C1 segment of cervical spinal cord (tissue), 14 donors: ENCODE data around the gene COL25A1.
"Not testable (repeated sequence)": the region's sequence is repeated elsewhere in the genome, so short reads cannot be mapped to it uniquely, and the experiment has no call there.

ENCODE experiments used
- DNase-seq, 14 donors: peaks; one replicate each; lab custom pipeline; 2025; lab: John Stamatoyannopoulos, UW

The COL25A1 gene

DNA sequence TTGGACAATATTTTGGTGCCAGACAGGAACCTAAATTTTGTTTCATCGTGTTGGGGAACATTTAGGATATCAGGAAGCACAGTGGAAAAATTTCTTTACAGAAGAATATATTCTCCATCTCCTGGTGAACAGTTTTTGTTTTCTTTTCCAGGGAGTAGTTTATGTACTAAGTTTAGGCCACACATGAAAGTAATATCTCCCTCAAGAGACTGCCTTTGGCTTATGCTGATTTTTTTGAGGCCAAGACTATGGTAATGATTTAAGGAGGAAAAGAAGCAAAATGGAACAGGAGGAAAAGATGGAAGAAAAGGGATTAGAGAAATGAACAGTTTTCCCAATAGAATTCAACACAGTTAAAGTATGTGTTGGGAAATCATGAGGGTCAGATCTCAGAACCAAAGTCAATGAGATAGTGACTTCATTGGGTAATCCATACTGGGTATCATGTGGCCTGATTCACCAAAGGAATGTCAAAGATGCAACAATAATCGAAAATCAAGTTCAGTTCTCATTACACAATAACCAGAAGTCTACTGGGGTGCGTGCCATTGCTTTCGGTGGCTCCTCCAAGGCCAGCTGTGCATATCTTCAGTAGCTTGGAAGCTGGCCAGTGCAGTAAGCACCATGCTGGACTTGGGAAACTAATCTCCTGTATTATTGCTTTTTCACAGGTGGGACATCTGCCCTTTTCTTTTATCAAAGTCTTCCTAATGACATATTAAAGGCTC is 234.8 kb downstream of the COL25A1 start:
- DNase-seq: no peak

DNA sequence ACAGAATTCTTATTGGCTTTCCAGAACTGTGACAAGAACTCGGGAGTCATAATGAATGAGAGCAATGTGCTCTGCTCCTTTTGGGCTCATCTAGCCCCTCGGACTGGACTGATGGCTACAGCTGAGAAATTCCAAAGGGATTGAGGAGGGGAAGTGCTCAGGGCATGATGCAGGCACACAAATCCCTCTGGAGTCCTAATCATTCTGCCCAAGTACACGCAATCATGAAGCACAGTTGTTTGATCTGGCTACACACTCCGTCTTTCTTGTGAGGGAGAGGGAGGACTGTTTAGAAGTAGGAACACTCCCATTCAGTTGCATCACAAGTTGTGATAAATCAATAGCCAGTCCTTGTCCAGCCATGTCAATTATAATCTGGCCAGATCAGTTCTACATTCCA is 237.5 kb downstream of the COL25A1 start:
- DNase-seq: no peak

DNA sequence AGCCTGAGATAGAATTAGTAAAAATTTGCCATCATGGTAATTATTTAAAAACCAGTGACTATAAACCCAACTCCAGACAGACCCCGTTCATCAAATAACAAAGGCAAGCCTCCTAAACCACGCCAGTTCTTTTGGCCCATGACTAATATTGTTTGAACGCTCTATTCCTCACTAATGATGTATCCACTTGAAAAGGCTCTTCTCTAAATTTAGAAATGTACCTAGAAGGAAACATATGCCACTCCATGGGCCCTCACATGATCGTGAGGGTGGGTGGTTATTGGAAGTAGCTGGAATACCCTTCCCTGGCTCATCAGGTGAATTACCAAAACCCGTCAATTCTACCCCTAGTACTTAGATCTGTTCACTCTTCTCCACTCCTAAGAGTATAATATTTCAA is 249.2 kb downstream of the COL25A1 start:
- DNase-seq: no peak

DNA sequence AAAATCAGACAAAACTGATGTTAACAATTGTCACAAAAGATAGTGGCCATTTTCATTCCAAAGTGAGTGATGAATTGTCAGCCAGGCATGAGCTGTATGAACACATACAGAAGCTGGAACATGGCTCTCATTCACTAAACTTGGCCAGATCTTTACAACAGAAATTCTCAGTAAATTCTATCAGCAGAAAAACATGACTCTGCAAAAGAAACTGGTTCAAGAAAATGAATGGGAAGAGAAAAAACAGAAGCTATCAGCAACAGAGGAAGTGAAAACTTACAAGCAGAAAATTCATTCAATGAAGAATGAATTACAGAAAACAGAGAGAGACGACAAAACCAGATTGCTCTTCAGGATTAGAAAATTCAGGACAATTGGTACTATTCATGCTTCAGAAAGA is 249.6 kb downstream of the COL25A1 start:
- DNase-seq: no peak

DNA sequence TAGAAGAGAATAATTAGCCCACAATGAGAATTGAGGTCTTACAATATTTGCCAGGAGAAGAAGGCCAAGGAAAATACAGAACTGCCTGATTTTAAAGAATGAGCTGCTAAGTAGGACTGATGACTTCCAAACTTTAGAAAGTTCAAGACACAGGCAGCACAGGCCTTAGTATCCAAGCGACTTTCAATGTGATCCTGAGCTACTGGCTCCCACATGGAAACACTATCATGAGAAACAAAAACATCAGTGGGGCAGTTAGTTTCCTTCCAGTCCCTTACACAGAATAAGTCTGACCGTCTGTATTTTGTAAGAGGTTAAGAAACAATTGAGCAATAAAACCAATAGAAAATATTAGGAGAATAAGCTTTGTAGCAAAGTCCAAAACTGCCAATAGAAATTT is 251.4 kb downstream of the COL25A1 start:
- no peak for DNase-seq

DNA sequence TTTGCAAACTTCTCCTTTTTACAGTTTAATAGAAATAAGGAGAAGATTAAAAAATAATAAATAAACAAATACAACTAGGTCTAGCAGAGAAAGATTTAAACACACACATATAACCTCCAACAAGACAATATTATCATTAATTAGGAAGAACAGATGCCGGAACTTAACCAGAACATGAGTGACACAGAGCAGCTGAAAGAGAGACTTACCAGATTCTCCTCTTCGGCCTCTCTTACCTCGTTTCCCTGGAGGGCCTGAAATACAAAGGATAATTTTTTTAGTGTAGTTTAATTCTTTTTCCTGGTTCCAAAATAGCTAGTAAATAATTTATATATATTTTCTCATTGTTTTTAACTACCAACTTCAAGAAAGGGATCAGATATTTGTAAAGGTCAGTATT is 252.5 kb downstream of the COL25A1 start:
- DNase-seq: no peak

DNA sequence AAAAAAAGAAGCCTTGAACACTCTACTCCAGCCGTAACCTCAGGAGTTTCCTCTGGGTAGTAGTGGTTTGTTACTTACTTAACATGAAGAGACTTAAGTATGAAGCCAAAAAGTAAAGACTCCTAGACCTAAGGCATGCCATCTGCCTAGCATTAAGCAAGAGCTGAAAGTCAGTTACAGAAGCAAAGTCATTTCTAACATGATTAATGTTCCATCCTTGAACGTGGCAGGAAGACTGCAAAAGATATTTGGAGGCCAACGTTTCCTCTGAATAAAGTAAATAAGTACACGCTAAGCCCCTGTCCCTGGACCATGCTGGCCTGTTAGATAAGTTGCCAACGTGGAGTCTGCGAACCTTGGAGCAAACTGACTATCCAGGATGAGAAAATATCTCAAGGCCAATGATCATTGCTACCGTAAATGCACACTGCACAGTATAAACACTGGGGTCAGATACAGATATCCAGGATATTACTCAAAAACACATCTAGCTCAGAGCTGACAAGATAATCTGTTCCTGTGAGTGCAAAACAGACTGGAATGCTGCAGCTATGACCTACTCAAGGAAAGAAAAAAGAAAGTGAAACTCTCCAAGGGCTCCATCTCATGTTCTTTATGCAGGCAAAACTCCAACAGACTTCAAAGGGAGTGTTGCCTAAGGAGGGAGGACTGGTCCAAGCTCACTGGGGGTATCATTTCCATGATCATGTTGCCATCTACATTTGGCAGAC is 255.8 kb downstream of the COL25A1 start:
- DNase-seq: no peak

DNA sequence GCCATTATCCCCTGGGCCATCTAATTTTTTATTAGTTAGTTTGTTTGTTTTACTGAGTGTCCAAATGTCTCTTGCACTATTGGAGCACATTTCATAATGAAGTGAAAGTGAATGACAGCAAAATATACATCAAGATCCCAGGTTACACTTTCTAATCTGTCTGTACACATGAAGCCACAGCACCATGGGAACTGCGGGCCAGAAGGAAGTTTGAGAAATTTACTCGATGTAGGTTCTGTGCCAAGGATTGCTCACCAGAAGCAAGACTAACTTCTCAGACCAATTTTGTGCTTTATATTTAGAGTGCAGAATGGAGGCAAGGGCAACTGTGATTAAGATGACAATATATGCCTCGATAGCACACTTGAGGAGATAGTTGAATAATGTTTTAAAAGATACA is 258.0 kb downstream of the COL25A1 start:
- no peak for DNase-seq

DNA sequence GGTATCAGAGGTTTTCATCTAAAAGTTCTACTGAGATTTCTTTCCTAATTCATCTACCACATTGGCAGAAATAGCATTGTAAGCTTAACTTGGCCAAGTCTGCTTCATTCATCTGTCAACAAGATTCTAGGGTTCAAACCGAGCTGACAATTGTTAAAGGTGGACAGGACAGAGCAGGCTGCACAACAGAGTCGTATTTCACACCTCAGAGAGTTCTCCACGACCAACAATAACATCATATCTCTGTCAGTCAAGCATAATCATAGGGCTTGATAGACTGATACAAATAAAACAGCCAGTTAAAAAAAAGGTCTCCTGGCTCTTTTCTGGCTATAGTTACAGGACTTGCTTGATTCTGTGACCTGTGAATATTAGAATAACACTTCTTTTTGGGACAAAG is 259.2 kb downstream of the COL25A1 start:
- no peak for DNase-seq

DNA sequence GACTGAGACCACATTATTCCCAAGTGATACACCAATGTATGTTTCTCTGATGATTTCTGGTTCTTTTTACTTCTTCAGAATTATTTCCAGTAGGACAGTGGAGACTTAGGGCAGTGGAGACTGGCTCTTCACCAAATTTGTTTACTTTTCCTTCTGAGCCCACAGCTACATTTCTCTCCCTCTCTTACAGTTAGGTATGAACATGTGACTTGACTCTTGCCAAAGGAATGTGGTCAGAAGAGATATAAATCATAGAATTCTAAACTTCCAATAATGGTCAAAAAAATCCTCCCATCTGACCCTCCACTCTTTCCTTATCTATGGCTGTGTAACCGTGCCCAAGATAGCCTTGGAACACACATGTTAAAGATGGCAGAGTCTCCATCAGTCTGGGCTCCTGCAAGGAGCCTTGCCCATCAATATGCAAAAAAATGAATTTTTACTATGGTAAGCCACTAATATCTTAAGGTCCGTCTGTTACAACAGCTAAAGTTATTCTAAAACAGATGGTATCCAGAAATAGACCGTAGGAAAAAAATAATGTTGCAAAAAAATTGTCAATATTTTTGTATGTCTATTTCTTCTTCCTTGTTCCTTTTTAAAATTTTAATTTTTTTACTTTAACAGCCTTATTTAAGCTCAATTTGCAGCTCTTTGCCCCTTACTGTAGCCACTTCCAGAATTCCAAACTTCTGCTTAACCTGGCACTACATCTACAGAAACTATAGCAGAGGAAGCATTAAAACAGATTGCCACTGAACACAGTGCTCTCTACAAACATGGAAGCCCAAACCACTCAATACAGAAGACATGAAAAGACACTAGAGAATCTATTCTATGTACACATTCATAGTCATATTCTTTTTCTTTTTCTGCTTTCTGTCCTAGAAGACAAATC is 260.7 kb downstream of the COL25A1 start:
- no peak for DNase-seq

DNA sequence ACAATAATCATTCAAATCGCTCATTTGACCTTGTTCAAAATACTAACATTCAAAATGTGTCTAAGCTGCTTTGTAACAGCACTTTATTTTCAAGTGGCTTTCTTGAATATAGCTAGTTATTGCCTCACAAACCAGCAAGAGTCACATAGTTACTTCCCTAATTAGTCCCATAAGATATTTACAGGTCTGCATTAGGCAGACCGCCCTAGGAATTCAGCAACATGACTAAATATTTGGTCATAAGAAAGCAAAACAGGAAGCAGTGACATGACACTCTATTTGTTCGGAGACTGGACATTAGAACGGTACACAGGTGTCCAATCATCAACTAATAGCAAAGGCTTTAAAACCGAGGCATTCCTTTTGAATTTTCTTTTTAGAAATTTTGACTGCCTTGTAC is 262.0 kb downstream of the COL25A1 start:
- DNase-seq: no peak

DNA sequence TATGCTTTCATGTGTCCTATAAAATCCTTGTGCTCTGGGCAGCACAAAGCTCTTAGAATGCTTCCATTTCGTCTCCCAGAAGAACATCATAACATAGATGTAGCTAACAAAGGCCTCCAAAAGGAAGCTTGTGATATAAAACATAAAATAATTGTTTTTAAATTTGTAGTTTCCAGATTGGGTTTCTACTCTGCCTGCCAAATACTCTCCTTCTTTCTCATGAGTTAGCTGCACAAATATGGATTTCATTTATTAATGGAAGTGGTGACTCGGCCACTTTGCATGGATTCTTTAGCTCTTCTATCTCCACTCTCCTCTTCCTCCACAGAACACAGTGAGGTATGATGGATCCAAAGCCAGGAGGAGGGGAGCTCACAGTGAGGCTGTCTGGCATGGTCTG is 265.4 kb downstream of the COL25A1 start:
- no peak for DNase-seq

DNA sequence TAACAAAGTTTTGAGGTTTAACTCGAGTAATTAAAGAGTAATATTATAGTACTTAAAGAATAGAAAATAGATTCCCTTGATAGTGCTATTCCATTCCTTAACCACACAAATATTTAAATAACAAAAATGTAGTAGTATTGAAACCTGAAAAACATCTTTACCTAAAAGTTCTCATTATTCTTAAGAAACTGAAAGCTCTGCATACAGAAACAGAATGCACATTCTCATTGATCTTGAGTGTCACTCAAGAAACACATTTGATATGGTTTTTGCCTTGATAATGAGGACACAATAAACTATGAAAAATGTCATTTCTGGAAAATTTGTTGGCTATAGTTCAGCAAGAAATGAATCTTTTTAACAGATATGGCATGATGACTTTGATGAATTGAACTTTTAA is 268.5 kb downstream of the COL25A1 start:
- no peak for DNase-seq

DNA sequence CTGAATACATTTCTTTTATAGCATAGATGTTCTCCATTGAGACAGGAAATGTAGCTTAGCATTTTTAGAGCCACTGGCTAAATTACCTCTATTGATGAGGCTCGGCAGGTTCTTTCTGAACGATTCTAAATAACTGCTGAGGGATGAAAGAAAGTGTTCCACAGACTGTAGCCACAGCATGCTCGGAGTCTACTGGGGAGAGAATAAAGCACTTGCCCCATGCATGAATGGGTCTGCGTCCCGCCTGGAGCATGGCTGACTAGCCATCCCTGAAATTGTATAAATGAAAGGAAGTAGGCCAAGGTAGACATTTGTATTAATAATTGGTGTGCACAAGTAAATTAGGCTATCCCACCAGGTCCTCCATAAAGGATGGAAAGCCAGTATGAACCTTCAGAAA is 269.8 kb downstream of the COL25A1 start:
- DNase-seq: no peak

DNA sequence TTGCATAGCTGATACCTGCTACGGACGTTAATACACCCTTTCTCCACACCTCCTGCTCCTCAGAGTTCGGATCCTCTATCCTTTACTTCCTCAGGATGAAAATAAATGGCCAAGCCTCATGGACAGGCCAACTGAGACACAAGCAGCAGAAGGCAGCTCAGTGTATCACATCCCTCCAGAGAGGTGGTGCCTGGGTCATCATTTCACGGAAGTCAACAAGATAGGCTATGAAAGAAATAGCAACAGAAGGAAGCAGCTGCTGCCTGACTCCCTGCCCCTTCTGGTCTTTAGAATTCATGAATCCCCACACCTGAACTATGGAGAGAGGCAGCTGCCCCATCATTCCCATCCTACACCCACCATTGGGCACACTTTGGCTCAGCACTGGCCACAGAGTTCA is 272.5 kb downstream of the COL25A1 start:
- DNase-seq: no peak

DNA sequence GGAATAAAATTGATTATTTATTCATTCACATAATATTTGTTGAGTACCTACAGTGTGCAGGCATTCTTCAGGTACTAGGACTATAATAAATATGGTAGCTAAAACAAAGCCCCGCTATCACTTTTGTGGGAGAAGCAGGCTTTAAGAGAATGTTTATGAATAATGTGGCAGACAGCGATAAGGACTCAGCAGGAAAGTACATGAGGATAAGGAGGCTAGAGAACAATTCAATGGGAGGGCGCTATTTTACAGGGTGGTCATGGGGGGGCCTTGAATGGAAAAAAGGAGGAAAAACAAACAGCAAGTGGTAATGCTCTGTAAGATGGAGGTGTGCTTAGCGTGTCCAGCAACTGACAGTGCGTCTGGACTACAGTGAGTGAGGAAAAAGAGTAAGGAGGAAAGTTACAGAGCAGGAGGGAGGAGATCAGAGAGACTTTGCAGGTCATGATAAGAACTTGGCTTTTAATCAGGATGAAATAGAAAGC is 275.4 kb downstream of the COL25A1 start:
- no peak for DNase-seq

DNA sequence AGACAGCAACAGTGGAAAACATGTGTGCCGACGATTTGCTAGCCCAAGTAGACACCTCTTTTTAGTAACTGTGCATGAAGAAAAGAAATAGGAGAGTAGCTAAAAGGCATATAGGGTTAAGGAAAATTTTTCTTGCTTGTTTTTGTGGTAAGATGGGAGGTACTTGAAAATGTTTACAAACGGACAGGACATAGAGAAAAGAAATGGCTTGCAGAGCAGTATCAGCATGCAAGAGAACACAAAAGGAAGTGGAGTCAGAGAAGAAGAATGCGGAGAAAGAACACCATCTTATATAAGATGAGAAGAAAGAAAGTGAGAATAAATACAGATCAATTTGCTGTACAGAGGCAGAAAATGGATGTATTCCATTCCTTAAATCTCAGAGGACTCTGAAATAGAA is 275.9 kb downstream of the COL25A1 start:
- no peak for DNase-seq

DNA sequence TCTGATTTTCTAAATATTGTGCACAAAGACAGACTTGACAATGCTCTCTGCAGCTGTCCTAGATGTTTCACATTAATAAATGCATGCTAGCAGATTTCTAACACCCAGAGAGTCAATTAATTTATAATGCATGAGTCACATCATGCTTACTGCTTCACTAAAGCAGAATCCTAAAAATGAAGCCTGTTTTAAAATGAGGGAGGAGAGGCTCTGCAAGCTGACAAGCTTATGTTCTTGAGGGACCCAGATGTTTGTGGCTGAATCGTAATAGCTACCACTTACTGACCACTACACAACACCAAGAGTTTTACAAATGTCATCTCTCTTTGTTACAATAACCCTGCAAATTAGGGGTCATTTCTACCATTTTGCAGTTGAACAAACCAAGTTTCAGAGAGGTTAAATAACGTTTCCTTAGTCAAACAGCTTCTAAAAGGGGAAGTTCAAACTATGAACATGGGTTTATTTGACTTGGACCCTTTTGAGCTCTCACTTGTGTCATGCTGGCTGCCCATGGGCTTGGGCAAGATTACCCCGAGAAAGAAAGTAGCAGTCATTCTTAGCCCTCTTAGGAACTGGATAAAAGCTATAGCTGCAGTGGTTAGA is 276.9 kb downstream of the COL25A1 start:
- no peak for DNase-seq

DNA sequence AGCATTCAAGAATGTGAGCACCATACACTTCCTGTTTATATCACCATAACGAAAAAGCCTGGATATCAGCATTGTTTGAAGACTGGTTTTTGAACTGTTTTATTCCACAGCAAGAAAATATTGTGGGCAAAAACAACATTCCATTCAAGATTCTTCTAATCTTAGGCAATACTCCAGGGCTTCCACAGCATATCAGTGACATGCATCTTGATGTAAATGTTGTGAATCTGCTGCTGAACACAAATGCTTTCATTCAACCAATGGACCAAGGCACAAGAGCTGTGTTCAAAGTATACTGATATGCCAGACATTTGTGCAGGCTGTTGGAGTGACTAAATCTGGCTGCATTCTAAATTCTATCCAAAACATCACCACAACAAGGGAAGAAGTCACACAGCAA is 279.5 kb downstream of the COL25A1 start:
- no peak for DNase-seq

DNA sequence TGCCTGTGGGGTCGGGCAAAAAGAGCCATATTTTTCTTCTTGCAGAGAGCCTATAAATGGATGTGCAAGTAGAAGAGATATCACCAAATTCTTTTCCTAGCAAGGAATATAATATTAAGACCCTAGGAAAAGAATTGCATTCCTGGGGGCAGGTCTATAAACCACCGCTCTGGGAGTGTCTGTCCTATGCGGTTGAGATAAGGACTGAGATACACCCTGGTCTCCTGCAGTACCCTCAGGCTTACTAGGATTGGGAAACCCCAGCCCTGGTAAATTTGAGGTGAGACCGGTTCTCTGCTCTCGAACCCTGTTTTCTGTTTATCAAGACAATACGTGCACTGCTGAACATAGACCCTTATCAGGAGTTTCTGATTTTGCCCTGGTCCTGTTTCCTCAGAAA is 280.8 kb downstream of the COL25A1 start:
- DNase-seq: not testable (repeated sequence)

DNA sequence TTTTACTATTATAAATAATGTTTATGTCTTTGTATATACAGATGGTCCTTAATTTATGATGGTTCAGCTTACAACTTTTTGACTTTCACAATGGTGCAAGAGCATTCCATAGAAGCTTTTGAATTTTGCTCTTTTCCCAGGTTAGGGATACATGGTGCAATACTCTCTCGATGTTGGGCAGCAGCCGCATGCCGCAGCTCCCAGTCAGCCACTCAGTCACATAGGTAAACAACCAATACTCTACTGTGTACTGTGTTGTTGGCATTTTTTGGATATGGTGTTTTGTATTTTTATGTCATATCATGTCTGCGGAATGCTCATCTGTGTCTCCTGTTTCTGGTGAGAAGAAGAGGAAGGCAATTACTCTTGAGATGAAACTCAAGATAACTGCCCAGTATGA is 281.6 kb downstream of the COL25A1 start:
- DNase-seq: no peak

DNA sequence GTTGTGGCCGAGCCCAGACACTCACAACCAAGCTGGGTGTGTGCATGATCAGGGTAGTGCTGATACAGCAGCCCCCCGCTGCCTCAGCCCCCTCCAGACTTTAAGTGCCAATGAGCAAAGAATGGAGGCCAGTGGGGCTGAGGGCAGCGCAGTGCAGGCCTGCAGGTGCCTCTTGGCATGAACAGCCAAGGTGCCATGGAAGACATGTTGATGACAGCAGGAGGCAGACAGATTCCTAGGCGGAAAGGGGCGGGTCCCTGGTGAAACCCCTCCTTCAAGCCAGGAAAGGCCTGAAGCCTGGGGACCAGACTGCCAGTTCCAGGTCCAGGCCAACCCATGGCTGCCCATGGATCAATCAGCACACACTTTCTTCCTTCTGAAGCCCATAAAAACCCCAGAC is 286.3 kb downstream of the COL25A1 start:
- no peak for DNase-seq
